MCF 10A (cell line): ENCODE data around the gene RYR1. TPM values are rescaled to one million over a fixed set of nuclear protein-coding genes. Genes with fewer than 3 reads are reported as not detected.
"Not testable (repeated sequence)": the region's sequence is repeated elsewhere in the genome, so short reads cannot be mapped to it uniquely, and the experiment has no call there.

Experiments used
- BruUV-seq: library from RNA; stranded (reverse); fragments of 400-500 nt; replicated peaks from 2 replicates; lab custom pipeline; 2021; lab: Mats Ljungman, UMichigan
- CTCF ChIA-PET: fragments of 300-600 bp; sonication (Branson Sonifier 250); formaldehyde crosslinking; extraction: SDS; loops from one replicate; lab custom pipeline; 2021; ENCODE audit warnings: antibody characterized with exemption, inconsistent platforms; lab: Yijun Ruan, JAX
- POLR2A ChIA-PET: fragments of 300-600, 350-650 bp; sonication (Branson Sonifier 250); formaldehyde crosslinking; extraction: SDS; loops from one replicate; lab custom pipeline; 2020; ENCODE audit warnings: antibody characterized with exemption, inconsistent platforms; lab: Yijun Ruan, JAX
- DNase-seq: peaks from one replicate; pipeline ENCODE4 v3.0.0-alpha.2; 2018; ENCODE audit not compliant: unreplicated experiment
- H3K27ac Mint-ChIP-seq: one replicate; pipeline ENCODE4 v1.8.0; 2022; ENCODE audit warnings: mild to moderate bottlenecking, low read depth, mixed read lengths; ENCODE audit not compliant: unreplicated experiment
- H3K27me3 Mint-ChIP-seq: one replicate; pipeline ENCODE4 v1.8.0; 2022; ENCODE audit warnings: mixed read lengths; ENCODE audit not compliant: insufficient read depth, unreplicated experiment
- H3K36me3 Mint-ChIP-seq: one replicate; pipeline ENCODE4 v1.8.0; 2022; ENCODE audit warnings: mild to moderate bottlenecking, moderate library complexity, mixed read lengths; ENCODE audit not compliant: insufficient read depth, unreplicated experiment
- H3K4me1 Mint-ChIP-seq: one replicate; pipeline ENCODE4 v1.8.0; 2022; ENCODE audit warnings: mixed read lengths; ENCODE audit not compliant: insufficient read depth, unreplicated experiment
- H3K4me3 Mint-ChIP-seq: one replicate; pipeline ENCODE4 v1.8.0; 2022; ENCODE audit warnings: mild to moderate bottlenecking, moderate library complexity, mixed read lengths; ENCODE audit not compliant: unreplicated experiment
- H3K9me3 Mint-ChIP-seq: one replicate; pipeline ENCODE4 v1.8.0; 2022; ENCODE audit warnings: mixed read lengths; ENCODE audit not compliant: unreplicated experiment
- CTCF ChIP-seq: fragments of 200-600 bp; IDR thresholded peaks from one replicate; pipeline ENCODE4 v1.8.0; 2022; ENCODE audit warnings: antibody characterized with exemption, mild to moderate bottlenecking; ENCODE audit not compliant: unreplicated experiment
- intact Hi-C: fragments of 100-400 bp; cut with micrococcal nuclease; formaldehyde crosslinking; loops from 2 replicates; pipeline ENCODE4 v1.14.1; 2022
- total RNA-seq: library from RNA; stranded (reverse); gene quantifications from 2 replicates; pipeline ENCODE4 v1.2.3, GENCODE V29; 2022

Gene RYR1
- total RNA-seq, 1 experiment from 2014 or later: 0.28 TPM

- DNase-seq: no peak
- POLR2A ChIA-PET: no interaction called here
- intact Hi-C loops: no loop called here
These were observed 60.9 kb downstream of the RYR1 start for GRCh38 chr19:38494379-38494778.

GRCh38 chr19:38495375-38495774 lies 61.9 kb downstream of the RYR1 start:
- H3K4me1 Mint-ChIP-seq, DNase-seq, BruUV-seq, intact Hi-C loops, H3K9me3 Mint-ChIP-seq, H3K36me3 Mint-ChIP-seq, H3K4me3 Mint-ChIP-seq, POLR2A ChIA-PET, H3K27ac Mint-ChIP-seq: not testable (repeated sequence)
- peaks cover 22% of the 10 kb centered on the region for H3K27me3 Mint-ChIP-seq
- CTCF ChIA-PET: interaction anchor here (0.6 to 1.3 kb wide), 2 partner anchors 20 to 620 kb away, joined by 6 to 7 read pairs; no protein-coding TSS in a partner anchor

More at GRCh38 chr19:38494379-38494778, 60.9 kb downstream of the RYR1 start:
- CTCF ChIA-PET: no interaction called here
- peaks cover 29% of the 10 kb centered on the region for H3K27me3 Mint-ChIP-seq
- H3K27ac Mint-ChIP-seq: no peak overlapping the region
- no peak overlapping the region for H3K4me3 Mint-ChIP-seq
- H3K36me3 Mint-ChIP-seq: no peaks in the 10 kb centered on the region
- TF ChIP-seq CTCF: no peak
- no TSS peak for BruUV-seq
- no peaks in the 10 kb centered on the region for H3K4me1 Mint-ChIP-seq
- H3K9me3 Mint-ChIP-seq: peaks cover 12% of the 10 kb centered on the region

GRCh38 chr19:38496116-38496515 lies 62.6 kb downstream of the RYR1 start:
- Mint-ChIP-seq H3K4me1 (no peaks in the 10 kb centered on the region), H3K27ac (no peak overlapping the region), H3K9me3 (peaks cover under 1% of the 10 kb centered on the region), H3K27me3 (peaks cover 14% of the 10 kb centered on the region), H3K36me3 (no peaks in the 10 kb centered on the region), H3K4me3 (no peak overlapping the region)
- ChIA-PET POLR2A (no interaction called here), CTCF (interaction anchor here (1.3 kb wide), 1 partner anchor 19 kb away, joined by 7 read pairs; no protein-coding TSS in a partner anchor)
- DNase-seq: no peak
- BruUV-seq: no TSS peak
- intact Hi-C loops: no loop called here
- no peak for TF ChIP-seq CTCF

GRCh38 chr19:38496603-38497487 lies 63.4 kb downstream of the RYR1 start:
- Mint-ChIP-seq H3K36me3 (no peaks in the 10 kb centered on the region), H3K9me3 (no peaks in the 10 kb centered on the region), H3K4me1 (no peaks in the 10 kb centered on the region), H3K4me3 (no peak overlapping the region), H3K27me3 (peaks cover 11% of the 10 kb centered on the region), H3K27ac (no peak overlapping the region)
- intact Hi-C loops: no loop called here
- TF ChIP-seq CTCF: no peak
- no peak for DNase-seq
- BruUV-seq: no TSS peak
- ChIA-PET CTCF (interaction anchor here (0.6 to 1.3 kb wide), 2 partner anchors 19 to 186 kb away, joined by 3 to 7 read pairs; no protein-coding TSS in a partner anchor), POLR2A (no interaction called here)
